A204.1 (cell line): ENCODE measurements around the gene NLK.

ENCODE experiments used
- FAIRE-seq: peaks from 2 replicates; lab custom pipeline; 2012; peaks lifted over from hg19 to GRCh38; lab: Jason Lieb, UNC

NLK gene

GRCh38 chr17:28040406-28040805 lies 2.1 kb upstream of the NLK start:
- no peak for FAIRE-seq

GRCh38 chr17:28041068-28041843 lies 1.2 kb upstream of the NLK start:
- peak; percentile 99 for FAIRE-seq

- FAIRE-seq: no peak
Measured at GRCh38 chr17:28041844-28042656, 427 bp upstream of the NLK start.

- no peak for FAIRE-seq
Measured at GRCh38 chr17:28042721-28043291, 329 bp downstream of the NLK start.

GRCh38 chr17:28043296-28043695 lies 819 bp downstream of the NLK start:
- no peak for FAIRE-seq

- FAIRE-seq: no peak
Measured at GRCh38 chr17:28043741-28044140, 1.3 kb downstream of the NLK start.

- no peak for FAIRE-seq
Measured at GRCh38 chr17:28045304-28045703, 2.8 kb downstream of the NLK start.

GRCh38 chr17:28046034-28046825 lies 3.8 kb downstream of the NLK start:
- FAIRE-seq: no peak

GRCh38 chr17:28047806-28048205 lies 5.3 kb downstream of the NLK start:
- no peak for FAIRE-seq

GRCh38 chr17:28049071-28049470 lies 6.6 kb downstream of the NLK start:
- no peak for FAIRE-seq

- no peak for FAIRE-seq
Measured at GRCh38 chr17:28053044-28053670, 10.7 kb downstream of the NLK start.

- no peak for FAIRE-seq
Measured at GRCh38 chr17:28053725-28054124, 11.2 kb downstream of the NLK start.

GRCh38 chr17:28055546-28056275 lies 13.2 kb downstream of the NLK start:
- FAIRE-seq: no peak

GRCh38 chr17:28056276-28056620 lies 13.8 kb downstream of the NLK start:
- FAIRE-seq: no peak

GRCh38 chr17:28057731-28058246 lies 15.3 kb downstream of the NLK start:
- FAIRE-seq: no peak

- no peak for FAIRE-seq
Measured at GRCh38 chr17:28059675-28060074, 17.2 kb downstream of the NLK start.

GRCh38 chr17:28065706-28066105 lies 23.2 kb downstream of the NLK start:
- FAIRE-seq: no peak

- no peak for FAIRE-seq
Measured at GRCh38 chr17:28069061-28069460, 26.6 kb downstream of the NLK start.

GRCh38 chr17:28071179-28071578 lies 28.7 kb downstream of the NLK start:
- no peak for FAIRE-seq

- FAIRE-seq: no peak
Measured at GRCh38 chr17:28071891-28072606, 29.6 kb downstream of the NLK start.
